ENCODE results near the gene KRTAP10-12. TPM values are rescaled to one million over a fixed set of nuclear protein-coding genes. Genes with fewer than 3 reads are reported as not detected.

The KRTAP10-12 gene
- total RNA-seq, 1 experiment from 2014 or later = not detected

- H3K36me3 Mint-ChIP-seq = no peaks in the 10 kb centered on the region
- H3K27me3 Mint-ChIP-seq (ENCODE audit: low read depth) = peaks cover 10% of the 10 kb centered on the region
- no peak overlapping the region for H3K4me3 Mint-ChIP-seq
- H3K4me1 Mint-ChIP-seq = peaks cover 12% of the 10 kb centered on the region
- ATAC-seq (no peak), DNase-seq (ENCODE audit: low spot score) (no peak)
- TF ChIP-seq IRF1 (CRISPR knock-in tag; IDR thresholded peaks at IDR 0.05) (no peak), RORB (CRISPR knock-in tag; IDR thresholded peaks at IDR 0.05) (no peak), USF2 (CRISPR knock-in tag; IDR thresholded peaks at IDR 0.05) (no peak), GABPB1 (CRISPR knock-in tag; IDR thresholded peaks at IDR 0.05) (no peak), TP53 (CRISPR knock-in tag; IDR thresholded peaks at IDR 0.05) (no peak), PRDM15 (CRISPR knock-in tag; IDR thresholded peaks at IDR 0.05) (no peak), SP1 (CRISPR knock-in tag; conservative IDR thresholded peaks at IDR 0.05) (no peak), ZNF423 (CRISPR knock-in tag; IDR thresholded peaks at IDR 0.05) (no peak), TEAD1 (CRISPR knock-in tag; IDR thresholded peaks at IDR 0.05) (no peak), CREB1 (CRISPR knock-in tag; IDR thresholded peaks at IDR 0.05) (no peak), MXD4 (CRISPR knock-in tag; IDR thresholded peaks at IDR 0.05; ENCODE audit: borderline replicate concordance) (no peak), SMAD4 (CRISPR knock-in tag; IDR thresholded peaks at IDR 0.05) (no peak), E2F1 (CRISPR knock-in tag; IDR thresholded peaks at IDR 0.05) (no peak), MLX (CRISPR knock-in tag; IDR thresholded peaks at IDR 0.05) (no peak), JAZF1 (CRISPR knock-in tag; IDR thresholded peaks at IDR 0.05) (no peak), ZNF532 (CRISPR knock-in tag; IDR thresholded peaks at IDR 0.05; ENCODE audit: borderline replicate concordance) (no peak), ETV6 (CRISPR knock-in tag; IDR thresholded peaks at IDR 0.05) (no peak)
- no peak overlapping the region for H3K27ac Mint-ChIP-seq
- H3K9me3 Mint-ChIP-seq = peaks cover 6% of the 10 kb centered on the region
- CTCF ChIA-PET = interaction anchor here (0.7 to 1.5 kb wide), 3 partner anchors 19 to 66 kb away, joined by 3 to 6 read pairs (median 3); no protein-coding TSS in a partner anchor
- POLR2A ChIA-PET = no interaction called here
Measured at GRCh38 chr21:44727757-44728156, 30.8 kb downstream of the KRTAP10-12 start.
